K562 (cell line): ENCODE results near the gene ZNF410. TPM values are rescaled to one million over a fixed set of nuclear protein-coding genes. Genes with fewer than 3 reads are reported as not detected.
A peak's percentile ranks its signal among the peaks of the same experiment; 100 is the strongest.

ENCODE experiments used
- COPS2 ChIP-seq: fragments of 450-650 bp; conservative IDR thresholded peaks from 2 replicates; pipeline ENCODE4 v1.6.1; 2016; ENCODE audit warnings: mild to moderate bottlenecking, moderate library complexity
- CXXC5 ChIP-seq: fragments of 250-450 bp; sonication (Bioruptor Pico); IDR thresholded peaks from 2 replicates; pipeline ENCODE4 v1.8.0; 2022; ENCODE audit warnings: inconsistent platforms, mild to moderate bottlenecking, moderate library complexity
- FOXK2 ChIP-seq, 2 experiments: fragments of 450-650 bp; IDR thresholded peaks in 1 of 2; conservative IDR thresholded peaks in 1 of 2; 2 replicates each; pipeline ENCODE4 v1.6.1; 2016; ENCODE audit warnings: low read depth in 2 of 2, mild to moderate bottlenecking in 1 of 2
- MXD1 ChIP-seq: fragments of 250-450 bp; sonication (Bioruptor Pico); IDR thresholded peaks from 2 replicates; pipeline ENCODE4 v1.8.0; 2021; ENCODE audit warnings: borderline replicate concordance, mild to moderate bottlenecking, moderate library complexity; ENCODE audit not compliant: poor library complexity, severe bottlenecking
- POLR2A ChIP-seq: fragments of 450-650 bp; conservative IDR thresholded peaks from 2 replicates; pipeline ENCODE4 v1.6.1; 2016
- RBFOX2 ChIP-seq: fragments of 200-400 bp; formaldehyde crosslinking; IDR thresholded peaks from 2 replicates; pipeline ENCODE4 v1.6.1; 2017; ENCODE audit warnings: low read depth, mild to moderate bottlenecking, low read length, moderate library complexity
- polyA plus RNA-seq, 8 experiments: library from polyadenylated mRNA; depleted of rRNA in 4 of 8; stranded (reverse) in 5 of 8; unstranded in 3 of 8; fragments of >200 nt; fragmentation: Nextera tagmentation in 2 of 8; fragmentation: Illumina TruSeq in 1 of 8; extraction: Ambion mirVana in 2 of 8; extraction: Trizol in 1 of 8; gene quantifications; 2 replicates each; pipeline versions ENCODE4 v1.2.1 to v1.2.3, GENCODE V29; 2011 to 2014; ENCODE audit warnings: inconsistent platforms in 1 of 8, missing spikeins in 1 of 8
- total RNA-seq, 7 experiments: library from RNA; depleted of rRNA in 6 of 7; stranded (reverse); fragments of >200 nt in 6 of 7; fragmentation: Illumina TruSeq in 2 of 7; extraction: Trizol in 2 of 7; gene quantifications; 2 replicates each; pipeline versions ENCODE4 v1.2.1 to v1.2.3, GENCODE V29; 2011 to 2021; ENCODE audit warnings: low replicate concordance in 1 of 7
- TF ChIP-seq, protein P1 (sequence below): fragments of 450-650 bp; IDR thresholded peaks from 2 replicates; pipeline ENCODE4 v1.6.1; 2016; ENCODE audit warnings: mild to moderate bottlenecking, moderate library complexity
- TF ChIP-seq, protein P2 (sequence below), 2 experiments: fragments of 450-650 bp in 1 of 2; sonication (generic) in 1 of 2; formaldehyde crosslinking; conservative IDR thresholded peaks; 2 replicates each; pipeline versions ENCODE4 v1.4.0 to v1.8.1; 2020 to 2022; ENCODE audit warnings: mild to moderate bottlenecking in 1 of 2, missing genetic modification reagents in 1 of 2
- TF ChIP-seq, protein P3 (sequence below): fragments of 150-350 bp; conservative IDR thresholded peaks from 2 replicates; pipeline ENCODE4 v1.6.1; 2014; ENCODE audit warnings: low read length

The ZNF410 gene
- total and polyA plus RNA-seq, 9 of the 15 experiments (the other 6 are each of a cell fraction or from before 2014, with no cell fraction given): 20.5 to 64.8 (median 38.7) TPM

DNA sequence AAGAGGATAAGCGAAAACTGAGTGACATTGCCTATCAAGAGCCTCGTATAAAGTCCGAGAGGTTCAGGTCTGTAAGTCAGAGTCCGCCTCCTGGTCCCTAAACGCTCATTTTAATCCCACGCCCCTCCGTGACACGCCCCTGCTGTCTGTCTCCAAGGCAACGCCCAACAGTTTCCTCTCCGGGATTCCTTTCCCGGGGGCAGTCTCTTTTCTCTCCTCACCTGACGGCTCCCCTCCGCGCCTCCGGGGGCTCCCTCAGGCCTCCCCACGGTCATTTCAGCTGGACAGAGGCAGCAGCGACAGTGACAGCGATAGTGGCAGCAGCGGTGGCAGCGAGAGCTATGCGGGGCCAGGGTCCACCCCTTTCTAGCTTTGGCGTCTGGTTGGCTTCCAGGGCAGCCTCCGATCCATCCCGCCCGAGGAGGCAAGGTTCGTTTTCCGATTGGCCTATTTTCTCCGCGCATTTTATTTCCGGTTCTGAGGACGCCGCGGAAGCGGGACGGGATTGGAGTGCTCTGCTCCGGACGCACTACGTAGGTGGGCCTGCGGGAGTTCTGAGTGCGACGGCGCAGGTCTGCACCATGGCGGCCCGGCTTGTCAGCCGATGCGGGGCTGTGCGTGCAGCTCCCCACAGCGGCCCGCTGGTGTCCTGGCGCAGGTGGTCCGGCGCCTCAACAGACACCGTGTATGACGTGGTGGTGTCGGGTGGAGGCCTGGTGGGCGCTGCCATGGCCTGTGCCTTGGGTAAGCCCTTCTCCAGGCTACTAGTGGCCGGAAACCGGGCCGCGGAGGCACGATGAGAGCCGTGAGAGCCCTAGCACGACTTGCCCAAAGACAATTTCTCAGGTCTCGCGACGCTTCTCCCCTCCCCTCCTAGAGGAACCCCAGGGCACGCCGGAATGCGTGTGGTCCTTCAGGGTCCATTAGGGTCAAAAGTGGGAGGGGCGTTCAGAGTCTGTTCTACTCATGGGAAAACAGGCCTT lies 63.4 kb downstream of the ZNF410 start, which contains the start of the genes COQ6 and FAM161B (continued):
- TF ChIP-seq MXD1 (CRISPR knock-in tag) (no peak), FOXK2 (conservative IDR thresholded peaks at IDR 0.05 in 1 of 2, IDR thresholded peaks at IDR 0.05 in 1 of 2; ENCODE audit: low read depth in 2 of 2) (0 out of 4 replicates have a peak, but pooled peaks of 1 of the 2 experiments have one; percentile 3), POLR2A (peak; percentile 96), CXXC5 (CRISPR knock-in tag) (peak; percentile 95), RBFOX2 (peak; percentile 97), COPS2 (no peak)
- TF ChIP-seq, protein P1, sequence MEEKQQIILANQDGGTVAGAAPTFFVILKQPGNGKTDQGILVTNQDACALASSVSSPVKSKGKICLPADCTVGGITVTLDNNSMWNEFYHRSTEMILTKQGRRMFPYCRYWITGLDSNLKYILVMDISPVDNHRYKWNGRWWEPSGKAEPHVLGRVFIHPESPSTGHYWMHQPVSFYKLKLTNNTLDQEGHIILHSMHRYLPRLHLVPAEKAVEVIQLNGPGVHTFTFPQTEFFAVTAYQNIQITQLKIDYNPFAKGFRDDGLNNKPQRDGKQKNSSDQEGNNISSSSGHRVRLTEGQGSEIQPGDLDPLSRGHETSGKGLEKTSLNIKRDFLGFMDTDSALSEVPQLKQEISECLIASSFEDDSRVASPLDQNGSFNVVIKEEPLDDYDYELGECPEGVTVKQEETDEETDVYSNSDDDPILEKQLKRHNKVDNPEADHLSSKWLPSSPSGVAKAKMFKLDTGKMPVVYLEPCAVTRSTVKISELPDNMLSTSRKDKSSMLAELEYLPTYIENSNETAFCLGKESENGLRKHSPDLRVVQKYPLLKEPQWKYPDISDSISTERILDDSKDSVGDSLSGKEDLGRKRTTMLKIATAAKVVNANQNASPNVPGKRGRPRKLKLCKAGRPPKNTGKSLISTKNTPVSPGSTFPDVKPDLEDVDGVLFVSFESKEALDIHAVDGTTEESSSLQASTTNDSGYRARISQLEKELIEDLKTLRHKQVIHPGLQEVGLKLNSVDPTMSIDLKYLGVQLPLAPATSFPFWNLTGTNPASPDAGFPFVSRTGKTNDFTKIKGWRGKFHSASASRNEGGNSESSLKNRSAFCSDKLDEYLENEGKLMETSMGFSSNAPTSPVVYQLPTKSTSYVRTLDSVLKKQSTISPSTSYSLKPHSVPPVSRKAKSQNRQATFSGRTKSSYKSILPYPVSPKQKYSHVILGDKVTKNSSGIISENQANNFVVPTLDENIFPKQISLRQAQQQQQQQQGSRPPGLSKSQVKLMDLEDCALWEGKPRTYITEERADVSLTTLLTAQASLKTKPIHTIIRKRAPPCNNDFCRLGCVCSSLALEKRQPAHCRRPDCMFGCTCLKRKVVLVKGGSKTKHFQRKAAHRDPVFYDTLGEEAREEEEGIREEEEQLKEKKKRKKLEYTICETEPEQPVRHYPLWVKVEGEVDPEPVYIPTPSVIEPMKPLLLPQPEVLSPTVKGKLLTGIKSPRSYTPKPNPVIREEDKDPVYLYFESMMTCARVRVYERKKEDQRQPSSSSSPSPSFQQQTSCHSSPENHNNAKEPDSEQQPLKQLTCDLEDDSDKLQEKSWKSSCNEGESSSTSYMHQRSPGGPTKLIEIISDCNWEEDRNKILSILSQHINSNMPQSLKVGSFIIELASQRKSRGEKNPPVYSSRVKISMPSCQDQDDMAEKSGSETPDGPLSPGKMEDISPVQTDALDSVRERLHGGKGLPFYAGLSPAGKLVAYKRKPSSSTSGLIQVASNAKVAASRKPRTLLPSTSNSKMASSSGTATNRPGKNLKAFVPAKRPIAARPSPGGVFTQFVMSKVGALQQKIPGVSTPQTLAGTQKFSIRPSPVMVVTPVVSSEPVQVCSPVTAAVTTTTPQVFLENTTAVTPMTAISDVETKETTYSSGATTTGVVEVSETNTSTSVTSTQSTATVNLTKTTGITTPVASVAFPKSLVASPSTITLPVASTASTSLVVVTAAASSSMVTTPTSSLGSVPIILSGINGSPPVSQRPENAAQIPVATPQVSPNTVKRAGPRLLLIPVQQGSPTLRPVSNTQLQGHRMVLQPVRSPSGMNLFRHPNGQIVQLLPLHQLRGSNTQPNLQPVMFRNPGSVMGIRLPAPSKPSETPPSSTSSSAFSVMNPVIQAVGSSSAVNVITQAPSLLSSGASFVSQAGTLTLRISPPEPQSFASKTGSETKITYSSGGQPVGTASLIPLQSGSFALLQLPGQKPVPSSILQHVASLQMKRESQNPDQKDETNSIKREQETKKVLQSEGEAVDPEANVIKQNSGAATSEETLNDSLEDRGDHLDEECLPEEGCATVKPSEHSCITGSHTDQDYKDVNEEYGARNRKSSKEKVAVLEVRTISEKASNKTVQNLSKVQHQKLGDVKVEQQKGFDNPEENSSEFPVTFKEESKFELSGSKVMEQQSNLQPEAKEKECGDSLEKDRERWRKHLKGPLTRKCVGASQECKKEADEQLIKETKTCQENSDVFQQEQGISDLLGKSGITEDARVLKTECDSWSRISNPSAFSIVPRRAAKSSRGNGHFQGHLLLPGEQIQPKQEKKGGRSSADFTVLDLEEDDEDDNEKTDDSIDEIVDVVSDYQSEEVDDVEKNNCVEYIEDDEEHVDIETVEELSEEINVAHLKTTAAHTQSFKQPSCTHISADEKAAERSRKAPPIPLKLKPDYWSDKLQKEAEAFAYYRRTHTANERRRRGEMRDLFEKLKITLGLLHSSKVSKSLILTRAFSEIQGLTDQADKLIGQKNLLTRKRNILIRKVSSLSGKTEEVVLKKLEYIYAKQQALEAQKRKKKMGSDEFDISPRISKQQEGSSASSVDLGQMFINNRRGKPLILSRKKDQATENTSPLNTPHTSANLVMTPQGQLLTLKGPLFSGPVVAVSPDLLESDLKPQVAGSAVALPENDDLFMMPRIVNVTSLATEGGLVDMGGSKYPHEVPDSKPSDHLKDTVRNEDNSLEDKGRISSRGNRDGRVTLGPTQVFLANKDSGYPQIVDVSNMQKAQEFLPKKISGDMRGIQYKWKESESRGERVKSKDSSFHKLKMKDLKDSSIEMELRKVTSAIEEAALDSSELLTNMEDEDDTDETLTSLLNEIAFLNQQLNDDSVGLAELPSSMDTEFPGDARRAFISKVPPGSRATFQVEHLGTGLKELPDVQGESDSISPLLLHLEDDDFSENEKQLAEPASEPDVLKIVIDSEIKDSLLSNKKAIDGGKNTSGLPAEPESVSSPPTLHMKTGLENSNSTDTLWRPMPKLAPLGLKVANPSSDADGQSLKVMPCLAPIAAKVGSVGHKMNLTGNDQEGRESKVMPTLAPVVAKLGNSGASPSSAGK: peak; percentile 68
- TF ChIP-seq, protein P2, sequence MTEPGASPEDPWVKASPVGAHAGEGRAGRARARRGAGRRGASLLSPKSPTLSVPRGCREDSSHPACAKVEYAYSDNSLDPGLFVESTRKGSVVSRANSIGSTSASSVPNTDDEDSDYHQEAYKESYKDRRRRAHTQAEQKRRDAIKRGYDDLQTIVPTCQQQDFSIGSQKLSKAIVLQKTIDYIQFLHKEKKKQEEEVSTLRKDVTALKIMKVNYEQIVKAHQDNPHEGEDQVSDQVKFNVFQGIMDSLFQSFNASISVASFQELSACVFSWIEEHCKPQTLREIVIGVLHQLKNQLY (CRISPR knock-in tag; conservative IDR thresholded peaks at IDR 0.05): no peak
- TF ChIP-seq, protein P3, sequence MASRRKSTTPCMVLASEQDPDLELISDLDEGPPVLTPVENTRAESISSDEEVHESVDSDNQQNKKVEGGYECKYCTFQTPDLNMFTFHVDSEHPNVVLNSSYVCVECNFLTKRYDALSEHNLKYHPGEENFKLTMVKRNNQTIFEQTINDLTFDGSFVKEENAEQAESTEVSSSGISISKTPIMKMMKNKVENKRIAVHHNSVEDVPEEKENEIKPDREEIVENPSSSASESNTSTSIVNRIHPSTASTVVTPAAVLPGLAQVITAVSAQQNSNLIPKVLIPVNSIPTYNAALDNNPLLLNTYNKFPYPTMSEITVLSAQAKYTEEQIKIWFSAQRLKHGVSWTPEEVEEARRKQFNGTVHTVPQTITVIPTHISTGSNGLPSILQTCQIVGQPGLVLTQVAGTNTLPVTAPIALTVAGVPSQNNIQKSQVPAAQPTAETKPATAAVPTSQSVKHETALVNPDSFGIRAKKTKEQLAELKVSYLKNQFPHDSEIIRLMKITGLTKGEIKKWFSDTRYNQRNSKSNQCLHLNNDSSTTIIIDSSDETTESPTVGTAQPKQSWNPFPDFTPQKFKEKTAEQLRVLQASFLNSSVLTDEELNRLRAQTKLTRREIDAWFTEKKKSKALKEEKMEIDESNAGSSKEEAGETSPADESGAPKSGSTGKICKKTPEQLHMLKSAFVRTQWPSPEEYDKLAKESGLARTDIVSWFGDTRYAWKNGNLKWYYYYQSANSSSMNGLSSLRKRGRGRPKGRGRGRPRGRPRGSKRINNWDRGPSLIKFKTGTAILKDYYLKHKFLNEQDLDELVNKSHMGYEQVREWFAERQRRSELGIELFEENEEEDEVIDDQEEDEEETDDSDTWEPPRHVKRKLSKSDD: no peak
